Liver (tissue), 9 donors: ENCODE measurements around the gene CLIP4. TPM values are rescaled to one million over a fixed set of nuclear protein-coding genes. Genes with fewer than 3 reads are reported as not detected.

Experiments
- DNase-seq: peaks from one replicate; pipeline ENCODE4 v3.0.0-alpha.2; 2017; ENCODE audit warnings: low spot score
- H3K27ac ChIP-seq, 2 donors: one replicate each; pipeline ENCODE4 v1.7.0; 2013; ENCODE audit warnings: inconsistent platforms in 2 of 2, low read length in 2 of 2, control low read depth in 1 of 2, low read depth in 1 of 2, mild to moderate bottlenecking in 1 of 2
- H3K27me3 ChIP-seq, 4 donors: one replicate each; pipeline versions ENCODE4 v1.6.1 to v1.7.0; 2013; ENCODE audit warnings: low read length in 3 of 4, inconsistent platforms in 1 of 4, mild to moderate bottlenecking in 1 of 4, moderate library complexity in 1 of 4; ENCODE audit not compliant: control insufficient read depth in 4 of 4, insufficient read depth in 4 of 4
- H3K36me3 ChIP-seq, 4 donors: one replicate each; pipeline versions ENCODE4 v1.6.1 to v1.7.0; 2013; ENCODE audit warnings: low read length in 3 of 4, mild to moderate bottlenecking in 3 of 4, low read depth in 1 of 4, moderate library complexity in 1 of 4; ENCODE audit not compliant: control insufficient read depth in 4 of 4, insufficient read depth in 3 of 4
- H3K4me1 ChIP-seq, 4 donors: one replicate each; pipeline versions ENCODE4 v1.6.1 to v1.7.0; 2013; ENCODE audit warnings: low read length in 3 of 4, mild to moderate bottlenecking in 3 of 4, moderate library complexity in 1 of 4; ENCODE audit not compliant: control insufficient read depth in 4 of 4, insufficient read depth in 4 of 4
- H3K4me3 ChIP-seq, 3 donors: one replicate each; pipeline versions ENCODE4 v1.6.1 to v1.7.0; 2013; ENCODE audit warnings: low read length in 3 of 3, control low read depth in 1 of 3, low read depth in 1 of 3, mild to moderate bottlenecking in 1 of 3
- H3K9ac ChIP-seq, 2 donors: one replicate each; pipeline ENCODE4 v1.7.0; 2013; ENCODE audit warnings: low read length in 2 of 2, mild to moderate bottlenecking in 2 of 2, moderate library complexity in 2 of 2, control low read depth in 1 of 2, low read depth in 1 of 2
- H3K9me3 ChIP-seq, 4 donors: one replicate each; pipeline versions ENCODE4 v1.6.1 to v1.7.0; 2013; ENCODE audit warnings: low read length in 3 of 4; ENCODE audit not compliant: control insufficient read depth in 4 of 4
- CTCF ChIP-seq: fragments of 150-350 bp; IDR thresholded peaks from 2 replicates; pipeline ENCODE4 v1.5.1; 2017; ENCODE audit warnings: improper control_type of control experiment, low read depth, low read length; ENCODE audit not compliant: missing input control
- EGR1 ChIP-seq, 2 donors: IDR thresholded peaks; 2 replicates each; pipeline ENCODE4 v1.6.1; 2016 to 2018; ENCODE audit warnings: antibody characterized with exemption in 2 of 2, low read depth in 2 of 2
- FOXA1 ChIP-seq: IDR thresholded peaks from 2 replicates; pipeline ENCODE4 v1.6.1; 2016; ENCODE audit warnings: antibody characterized with exemption
- FOXA2 ChIP-seq: IDR thresholded peaks from 2 replicates; pipeline ENCODE4 v1.6.1; 2016; ENCODE audit warnings: antibody characterized with exemption
- GABPA ChIP-seq, 2 donors: IDR thresholded peaks in 1 of 2; conservative IDR thresholded peaks in 1 of 2; 2 replicates each; pipeline ENCODE4 v1.6.1; 2016; ENCODE audit warnings: antibody characterized with exemption in 2 of 2, mild to moderate bottlenecking in 1 of 2, moderate library complexity in 1 of 2
- HNF4A ChIP-seq, 2 donors: conservative IDR thresholded peaks; 2 replicates each; pipeline ENCODE4 v1.6.1; 2016; ENCODE audit warnings: antibody characterized with exemption in 2 of 2, mild to moderate bottlenecking in 2 of 2
- HNF4G ChIP-seq: IDR thresholded peaks from 2 replicates; pipeline ENCODE4 v1.6.1; 2016; ENCODE audit warnings: antibody characterized with exemption
- JUND ChIP-seq, 2 donors: IDR thresholded peaks; 2 replicates each; pipeline ENCODE4 v1.6.1; 2016; ENCODE audit warnings: antibody characterized with exemption in 2 of 2
- MAX ChIP-seq: IDR thresholded peaks from 2 replicates; pipeline ENCODE4 v1.6.1; 2016; ENCODE audit warnings: antibody characterized with exemption
- NR2F2 ChIP-seq: IDR thresholded peaks from 2 replicates; pipeline ENCODE4 v1.6.1; 2016; ENCODE audit warnings: antibody characterized with exemption
- RAD21 ChIP-seq, 2 donors: IDR thresholded peaks; 2 replicates each; pipeline ENCODE4 v1.6.1; 2016; ENCODE audit warnings: antibody characterized with exemption in 2 of 2, mild to moderate bottlenecking in 2 of 2
- RXRA ChIP-seq, 2 donors: IDR thresholded peaks; 2 replicates each; pipeline ENCODE4 v1.6.1; 2017 to 2018; ENCODE audit warnings: antibody characterized with exemption in 2 of 2, mild to moderate bottlenecking in 1 of 2
- SP1 ChIP-seq: IDR thresholded peaks from 2 replicates; pipeline ENCODE4 v1.6.1; 2018; ENCODE audit warnings: antibody characterized with exemption, mild to moderate bottlenecking
- TAF1 ChIP-seq: conservative IDR thresholded peaks from 2 replicates; pipeline ENCODE4 v1.6.1; 2016; ENCODE audit warnings: antibody characterized with exemption, mild to moderate bottlenecking
- WGBS: extraction: QIAGEN DNeasy Blood & Tissue Kit; methylation state at CpG from one replicate; pipeline ENCODE4 v1.1.7; 2013; 5-methylcytosine and 5-hydroxymethylcytosine counted together
- polyA plus RNA-seq, 2 donors: library from polyadenylated mRNA; stranded (reverse) in 1 of 2; unstranded in 1 of 2; fragments of 200-250 nt in 1 of 2; fragments of >200 nt in 1 of 2; fragmentation: Nextera tagmentation in 1 of 2; extraction: Ambion mirVana in 1 of 2; gene quantifications; one replicate each; pipeline versions ENCODE4 v1.2.1 to v1.2.3, GENCODE V29; 2013 to 2015
- total RNA-seq, 2 donors: library from RNA; depleted of rRNA; stranded (reverse); fragments of >200 nt; gene quantifications; one replicate each; pipeline ENCODE4 v1.2.3, GENCODE V29; 2014
- TF ChIP-seq, protein P1 (sequence below): IDR thresholded peaks from 2 replicates; pipeline ENCODE4 v1.6.1; 2016; ENCODE audit warnings: antibody characterized with exemption, mild to moderate bottlenecking
- donor health status: healthy.
- donor health status: healthy.
- donor health status: healthy.
- donor health status: healthy.
- donor health status: healthy.

The CLIP4 gene
- total and polyA plus RNA-seq, 4 donors, result 1.3 to 6.7 (median 3.2) TPM

DNA sequence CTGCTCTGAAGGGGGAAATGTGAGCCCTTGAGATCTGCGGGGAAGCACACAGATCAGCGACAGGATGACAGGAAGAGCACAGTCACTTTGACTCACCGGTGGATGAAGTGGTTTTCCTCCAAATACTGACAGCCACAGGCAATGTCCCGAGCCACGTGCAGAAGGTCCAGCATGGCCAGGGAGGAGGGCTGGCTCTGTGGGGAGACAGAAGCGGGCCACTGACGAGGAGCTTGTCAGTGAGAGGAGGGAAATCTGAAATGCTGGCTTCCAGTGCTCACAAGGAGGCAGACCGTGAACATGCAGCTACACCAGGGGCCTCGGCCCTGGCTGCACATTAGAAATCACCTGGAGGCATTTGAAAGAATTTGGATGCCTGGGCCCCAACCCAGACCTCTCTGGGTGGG, 98.7 kb downstream of the CLIP4 start:
- DNase-seq, result no peak
- TF ChIP-seq SP1 (no peak), TAF1 (no peak), FOXA2 (no peak), HNF4G (no peak), HNF4A (conservative IDR thresholded peaks at IDR 0.05) (no peak)
- H3K9ac ChIP-seq, result no peak overlapping the region
- H3K4me3 ChIP-seq, result no peak overlapping the region
- no peak overlapping the region for H3K27ac ChIP-seq
- no peaks in the 10 kb centered on the region for H3K9me3 ChIP-seq
- WGBS, result 61% methylated on average over 9 of the region's 9 CpGs
- H3K4me1 ChIP-seq, result no peaks in the 10 kb centered on the region
- peaks cover 0 to 2% (median 0%) of the 10 kb centered on the region in 4 donors for H3K27me3 ChIP-seq
- H3K36me3 ChIP-seq, result no peaks in the 10 kb centered on the region

DNA sequence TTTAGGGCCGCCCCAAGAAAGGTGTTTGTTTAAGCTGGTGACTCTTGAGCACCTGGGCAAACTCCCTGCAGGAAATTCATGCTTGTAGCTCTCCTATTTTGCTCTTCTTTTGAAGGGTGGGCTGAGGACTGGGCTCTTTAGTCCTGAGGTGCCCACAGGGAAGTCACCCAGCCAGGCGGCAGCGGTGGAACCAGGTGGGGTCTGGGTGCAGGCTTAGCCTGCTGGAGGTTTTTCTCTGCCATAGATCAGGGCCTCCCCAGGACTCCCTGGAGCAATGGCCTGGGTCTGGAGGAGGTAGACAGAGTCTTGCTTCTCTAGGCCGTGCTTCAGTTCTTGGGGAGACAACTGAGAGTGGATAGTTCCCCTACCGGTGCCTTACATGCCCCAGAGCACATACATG, 99.9 kb downstream of the CLIP4 start:
- WGBS, result 88% methylated on average over 5 of the region's 5 CpGs
- no peak for DNase-seq

GRCh38 chr2:29215739-29216608, 100.8 kb downstream of the CLIP4 start:
- H3K4me1 ChIP-seq, result no peaks in the 10 kb centered on the region
- TF ChIP-seq, protein P1, sequence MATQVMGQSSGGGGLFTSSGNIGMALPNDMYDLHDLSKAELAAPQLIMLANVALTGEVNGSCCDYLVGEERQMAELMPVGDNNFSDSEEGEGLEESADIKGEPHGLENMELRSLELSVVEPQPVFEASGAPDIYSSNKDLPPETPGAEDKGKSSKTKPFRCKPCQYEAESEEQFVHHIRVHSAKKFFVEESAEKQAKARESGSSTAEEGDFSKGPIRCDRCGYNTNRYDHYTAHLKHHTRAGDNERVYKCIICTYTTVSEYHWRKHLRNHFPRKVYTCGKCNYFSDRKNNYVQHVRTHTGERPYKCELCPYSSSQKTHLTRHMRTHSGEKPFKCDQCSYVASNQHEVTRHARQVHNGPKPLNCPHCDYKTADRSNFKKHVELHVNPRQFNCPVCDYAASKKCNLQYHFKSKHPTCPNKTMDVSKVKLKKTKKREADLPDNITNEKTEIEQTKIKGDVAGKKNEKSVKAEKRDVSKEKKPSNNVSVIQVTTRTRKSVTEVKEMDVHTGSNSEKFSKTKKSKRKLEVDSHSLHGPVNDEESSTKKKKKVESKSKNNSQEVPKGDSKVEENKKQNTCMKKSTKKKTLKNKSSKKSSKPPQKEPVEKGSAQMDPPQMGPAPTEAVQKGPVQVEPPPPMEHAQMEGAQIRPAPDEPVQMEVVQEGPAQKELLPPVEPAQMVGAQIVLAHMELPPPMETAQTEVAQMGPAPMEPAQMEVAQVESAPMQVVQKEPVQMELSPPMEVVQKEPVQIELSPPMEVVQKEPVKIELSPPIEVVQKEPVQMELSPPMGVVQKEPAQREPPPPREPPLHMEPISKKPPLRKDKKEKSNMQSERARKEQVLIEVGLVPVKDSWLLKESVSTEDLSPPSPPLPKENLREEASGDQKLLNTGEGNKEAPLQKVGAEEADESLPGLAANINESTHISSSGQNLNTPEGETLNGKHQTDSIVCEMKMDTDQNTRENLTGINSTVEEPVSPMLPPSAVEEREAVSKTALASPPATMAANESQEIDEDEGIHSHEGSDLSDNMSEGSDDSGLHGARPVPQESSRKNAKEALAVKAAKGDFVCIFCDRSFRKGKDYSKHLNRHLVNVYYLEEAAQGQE, result no peak
- TF ChIP-seq JUND (IDR thresholded peaks at IDR 0.05) (no peak), GABPA (IDR thresholded peaks at IDR 0.05 in 1 of 2, conservative IDR thresholded peaks at IDR 0.05 in 1 of 2) (no peak), RAD21 (IDR thresholded peaks at IDR 0.05) (no peak), FOXA2 (no peak), HNF4G (no peak), CTCF (no peak), EGR1 (IDR thresholded peaks at IDR 0.05; ENCODE audit: low read depth in 2 of 2) (no peak), FOXA1 (no peak), HNF4A (conservative IDR thresholded peaks at IDR 0.05) (no peak), RXRA (IDR thresholded peaks at IDR 0.05) (no peak)
- H3K9me3 ChIP-seq, result no peaks in the 10 kb centered on the region
- H3K9ac ChIP-seq, result no peak overlapping the region
- H3K4me3 ChIP-seq, result no peak overlapping the region
- H3K27ac ChIP-seq, result no peak overlapping the region
- peak; percentile 6 for DNase-seq
- H3K27me3 ChIP-seq, result peaks cover 0 to 2% (median 0%) of the 10 kb centered on the region in 4 donors
- no peaks in the 10 kb centered on the region for H3K36me3 ChIP-seq
- WGBS, result 89% methylated on average over 20 of the region's 20 CpGs

More for the DNA sequence above, 99.9 kb downstream of the CLIP4 start:
- no peaks in the 10 kb centered on the region for H3K4me1 ChIP-seq
- no peaks in the 10 kb centered on the region for H3K9me3 ChIP-seq
- no peak overlapping the region for H3K4me3 ChIP-seq
- TF ChIP-seq SP1 (no peak), HNF4A (conservative IDR thresholded peaks at IDR 0.05) (no peak), NR2F2 (no peak), MAX (no peak), JUND (IDR thresholded peaks at IDR 0.05) (no peak), EGR1 (IDR thresholded peaks at IDR 0.05; ENCODE audit: low read depth in 2 of 2) (no peak), CTCF (no peak), HNF4G (no peak), FOXA2 (no peak), RXRA (IDR thresholded peaks at IDR 0.05) (no peak), FOXA1 (no peak)
- H3K9ac ChIP-seq, result no peak overlapping the region
- no peak overlapping the region for H3K27ac ChIP-seq
- H3K36me3 ChIP-seq, result no peaks in the 10 kb centered on the region
- H3K27me3 ChIP-seq, result peaks cover 0 to 2% (median 0%) of the 10 kb centered on the region in 4 donors
